ENCODE results near the gene PMEPA1. TPM values are rescaled to one million over a fixed set of nuclear protein-coding genes. Genes with fewer than 3 reads are reported as not detected.

The PMEPA1 gene
- total RNA-seq, 2 experiments from 2014 or later = 1.4 to 3.7 TPM

- DNase-seq (ENCODE audit: low spot score) = no peak
- Histone ChIP-seq H3K79me2 (ENCODE audit: insufficient read depth, low read depth, low read length) (no peaks in the 10 kb centered on the region), H3K36me3 (ENCODE audit: insufficient read depth, low read length) (no peaks in the 10 kb centered on the region), H3K4me2 (ENCODE audit: low read length) (no peak overlapping the region), H2AFZ (ENCODE audit: low read length) (no peak overlapping the region), H3K4me1 (ENCODE audit: insufficient read depth, low read length, poor library complexity, severe bottlenecking) (no peaks in the 10 kb centered on the region), H3K27ac (ENCODE audit: low read depth, low read length, poor library complexity, severe bottlenecking) (no peak overlapping the region), H3K9me2 (ENCODE audit: insufficient read depth, low read length) (no peaks in the 10 kb centered on the region), H3K9me3 (ENCODE audit: low read length) (no peaks in the 10 kb centered on the region), H4K20me1 (ENCODE audit: insufficient read depth, low read length) (no peaks in the 10 kb centered on the region), H3K4me3 (ENCODE audit: low read depth, low read length, poor library complexity, severe bottlenecking) (no peak overlapping the region)
- no peak for TF ChIP-seq EZH2phosphoT487 (IDR thresholded peaks at IDR 0.05; ENCODE audit: borderline replicate concordance, low read depth, low read length)
- TF ChIP-seq, protein P1, sequence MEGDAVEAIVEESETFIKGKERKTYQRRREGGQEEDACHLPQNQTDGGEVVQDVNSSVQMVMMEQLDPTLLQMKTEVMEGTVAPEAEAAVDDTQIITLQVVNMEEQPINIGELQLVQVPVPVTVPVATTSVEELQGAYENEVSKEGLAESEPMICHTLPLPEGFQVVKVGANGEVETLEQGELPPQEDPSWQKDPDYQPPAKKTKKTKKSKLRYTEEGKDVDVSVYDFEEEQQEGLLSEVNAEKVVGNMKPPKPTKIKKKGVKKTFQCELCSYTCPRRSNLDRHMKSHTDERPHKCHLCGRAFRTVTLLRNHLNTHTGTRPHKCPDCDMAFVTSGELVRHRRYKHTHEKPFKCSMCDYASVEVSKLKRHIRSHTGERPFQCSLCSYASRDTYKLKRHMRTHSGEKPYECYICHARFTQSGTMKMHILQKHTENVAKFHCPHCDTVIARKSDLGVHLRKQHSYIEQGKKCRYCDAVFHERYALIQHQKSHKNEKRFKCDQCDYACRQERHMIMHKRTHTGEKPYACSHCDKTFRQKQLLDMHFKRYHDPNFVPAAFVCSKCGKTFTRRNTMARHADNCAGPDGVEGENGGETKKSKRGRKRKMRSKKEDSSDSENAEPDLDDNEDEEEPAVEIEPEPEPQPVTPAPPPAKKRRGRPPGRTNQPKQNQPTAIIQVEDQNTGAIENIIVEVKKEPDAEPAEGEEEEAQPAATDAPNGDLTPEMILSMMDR (conservative IDR thresholded peaks at IDR 0.05; ENCODE audit: low read length) = no peak
- intact Hi-C loops (cut with micrococcal nuclease; ENCODE audit: unreplicated experiment) = no loop called here
- ChIA-PET POLR2A (no interaction called here), CTCF (ENCODE audit: unreplicated experiment) (no interaction called here)
- no TSS peak for BruUV-seq (replicated peaks)
These were observed 27.0 kb upstream of the PMEPA1 start for GRCh38 chr20:57736738-57737347.

- Histone ChIP-seq H3K4me3 (ENCODE audit: low read depth, low read length, poor library complexity, severe bottlenecking) (no peak overlapping the region), H3K79me2 (ENCODE audit: insufficient read depth, low read depth, low read length) (no peaks in the 10 kb centered on the region), H3K4me2 (ENCODE audit: low read length) (no peak overlapping the region), H2AFZ (ENCODE audit: low read length) (no peak overlapping the region), H3K9me2 (ENCODE audit: insufficient read depth, low read length) (no peaks in the 10 kb centered on the region), H3K9me3 (ENCODE audit: low read length) (no peaks in the 10 kb centered on the region), H3K27ac (ENCODE audit: low read depth, low read length, poor library complexity, severe bottlenecking) (no peak overlapping the region), H3K36me3 (ENCODE audit: insufficient read depth, low read length) (no peaks in the 10 kb centered on the region), H4K20me1 (ENCODE audit: insufficient read depth, low read length) (no peaks in the 10 kb centered on the region), H3K4me1 (ENCODE audit: insufficient read depth, low read length, poor library complexity, severe bottlenecking) (no peaks in the 10 kb centered on the region)
- POLR2A ChIA-PET = no interaction called here
- intact Hi-C loops (cut with micrococcal nuclease; ENCODE audit: unreplicated experiment) = no loop called here
- CTCF ChIA-PET (ENCODE audit: unreplicated experiment) = interaction anchor here (1.0 kb wide), 1 partner anchor 121 kb away, joined by 3 read pairs; no protein-coding TSS in a partner anchor
- DNase-seq (ENCODE audit: low spot score) = no peak
- TF ChIP-seq, protein P1 (conservative IDR thresholded peaks at IDR 0.05; ENCODE audit: low read length) = no peak
- TF ChIP-seq EZH2phosphoT487 (IDR thresholded peaks at IDR 0.05; ENCODE audit: borderline replicate concordance, low read depth, low read length) = no peak
- no TSS peak for BruUV-seq (replicated peaks)
These were observed 26.3 kb upstream of the PMEPA1 start for GRCh38 chr20:57735831-57736737.

DNA sequence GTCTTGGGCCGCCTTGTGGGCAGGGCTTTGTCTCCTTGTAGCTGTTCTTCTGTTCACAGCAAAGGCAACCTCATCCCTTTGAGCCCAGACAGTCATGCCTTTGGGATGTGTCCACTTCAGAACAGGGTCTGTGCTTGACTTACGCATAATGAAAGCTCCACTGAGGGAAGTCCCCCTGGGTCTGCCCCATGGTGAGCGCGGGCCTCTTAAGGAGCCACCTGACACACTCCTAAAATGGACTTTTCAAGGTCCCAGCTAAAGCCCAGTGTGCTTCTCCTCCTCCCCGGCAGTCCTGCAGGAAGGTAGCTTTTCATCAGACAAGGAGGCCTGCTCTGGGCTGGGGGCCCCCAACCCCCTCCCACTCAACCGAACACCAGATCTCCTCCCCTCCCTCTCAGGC lies 24.9 kb upstream of the PMEPA1 start:
- no peak for TF ChIP-seq EZH2phosphoT487 (IDR thresholded peaks at IDR 0.05; ENCODE audit: borderline replicate concordance, low read depth, low read length)
- H4K20me1 ChIP-seq (ENCODE audit: insufficient read depth, low read length) = no peaks in the 10 kb centered on the region
- no peak overlapping the region for H3K4me3 ChIP-seq (ENCODE audit: low read depth, low read length, poor library complexity, severe bottlenecking)
- H2AFZ ChIP-seq (ENCODE audit: low read length) = no peak overlapping the region
- H3K9me3 ChIP-seq (ENCODE audit: low read length) = no peaks in the 10 kb centered on the region
- H3K36me3 ChIP-seq (ENCODE audit: insufficient read depth, low read length) = no peaks in the 10 kb centered on the region
- no peaks in the 10 kb centered on the region for H3K79me2 ChIP-seq (ENCODE audit: insufficient read depth, low read depth, low read length)
- no peak overlapping the region for H3K4me2 ChIP-seq (ENCODE audit: low read length)
- H3K4me1 ChIP-seq (ENCODE audit: insufficient read depth, low read length, poor library complexity, severe bottlenecking) = no peaks in the 10 kb centered on the region
- H3K27ac ChIP-seq (ENCODE audit: low read depth, low read length, poor library complexity, severe bottlenecking) = no peak overlapping the region
- BruUV-seq (replicated peaks) = no TSS peak
- ChIA-PET CTCF (ENCODE audit: unreplicated experiment) (no interaction called here), POLR2A (no interaction called here)
- no peaks in the 10 kb centered on the region for H3K9me2 ChIP-seq (ENCODE audit: insufficient read depth, low read length)
- no peak for DNase-seq (ENCODE audit: low spot score)
- intact Hi-C loops (cut with micrococcal nuclease; ENCODE audit: unreplicated experiment) = no loop called here

All from OCI-LY7 (cell line).